Suprapubic skin (tissue), 4 donors: ENCODE measurements around the gene REV3L. TPM values are rescaled to one million over a fixed set of nuclear protein-coding genes. Genes with fewer than 3 reads are reported as not detected.

Experiments
- DNase-seq, 2 donors: peaks; one replicate each; pipeline ENCODE4 v3.0.0-alpha.2; 2019; ENCODE audit warnings: low spot score in 2 of 2
- H3K27ac ChIP-seq: fragments of 200-600 bp; sonication (generic); one replicate; pipeline ENCODE4 v1.5.1; 2019
- H3K27me3 ChIP-seq: fragments of 200-600 bp; sonication (generic); one replicate; pipeline ENCODE4 v1.5.1; 2019
- H3K36me3 ChIP-seq: fragments of 200-600 bp; sonication (generic); one replicate; pipeline ENCODE4 v1.5.1; 2019
- H3K4me1 ChIP-seq: fragments of 200-600 bp; sonication (generic); one replicate; pipeline ENCODE4 v1.5.1; 2019
- H3K4me3 ChIP-seq: fragments of 200-600 bp; sonication (generic); one replicate; pipeline ENCODE4 v1.5.1; 2019; ENCODE audit warnings: mild to moderate bottlenecking
- H3K9me3 ChIP-seq: fragments of 200-600 bp; sonication (generic); one replicate; pipeline ENCODE4 v1.5.1; 2019
- CTCF ChIP-seq, 2 donors: fragments of 200-600 bp in 1 of 2; fragments of 450-650 bp in 1 of 2; sonication (generic) in 1 of 2; IDR thresholded peaks; one replicate each; pipeline ENCODE4 v1.5.1; 2016 to 2019; ENCODE audit warnings: antibody characterized with exemption in 2 of 2, mild to moderate bottlenecking in 1 of 2, moderate library complexity in 1 of 2
- EP300 ChIP-seq: sonication (generic); formaldehyde crosslinking; IDR thresholded peaks from one replicate; pipeline ENCODE4 v1.6.1; 2017; ENCODE audit warnings: antibody characterized with exemption
- POLR2A ChIP-seq, 2 donors: fragments of 450-650 bp; IDR thresholded peaks; one replicate each; pipeline ENCODE4 v1.6.1; 2017; ENCODE audit warnings: antibody characterized with exemption in 2 of 2, mild to moderate bottlenecking in 2 of 2, moderate library complexity in 2 of 2
- POLR2AphosphoS5 ChIP-seq, 3 donors: sonication (generic); formaldehyde crosslinking; IDR thresholded peaks; one replicate each; pipeline ENCODE4 v1.6.1; 2017; ENCODE audit warnings: antibody characterized with exemption in 3 of 3
- WGBS: methylation state at CpG from one replicate; pipeline ENCODE4 v1.1.5; 2018; 5-methylcytosine and 5-hydroxymethylcytosine counted together
- total RNA-seq, 4 donors: library from RNA; depleted of rRNA; stranded (reverse); fragments of >200 nt; gene quantifications; one replicate each; pipeline ENCODE4 v1.1.0, GENCODE V29; 2016

The REV3L gene
- total RNA-seq, 4 donors from 2014 or later: 15.7 to 47.5 (median 21.5) TPM

- no peaks in the 10 kb centered on the region for H3K36me3 ChIP-seq
- DNase-seq: no peak
- no peak overlapping the region for H3K27ac ChIP-seq
- H3K27me3 ChIP-seq: no peaks in the 10 kb centered on the region
- H3K4me3 ChIP-seq: no peak overlapping the region
- WGBS: 92% methylated on average over 1 of the region's 1 CpG
- no peaks in the 10 kb centered on the region for H3K9me3 ChIP-seq
- peaks cover 18% of the 10 kb centered on the region for H3K4me1 ChIP-seq
- TF ChIP-seq POLR2A (IDR thresholded peaks at IDR 0.05) (no peak), POLR2AphosphoS5 (IDR thresholded peaks at IDR 0.05) (no peak), CTCF (IDR thresholded peaks at IDR 0.05) (no peak), EP300 (no peak)
These were observed 2.3 kb upstream of the REV3L start for GRCh38 chr6:111485342-111485741.

- DNase-seq: no peak
- Histone ChIP-seq H3K27me3 (no peaks in the 10 kb centered on the region), H3K27ac (peak overlapping the region; percentile 99), H3K36me3 (no peaks in the 10 kb centered on the region), H3K4me1 (peaks cover 21% of the 10 kb centered on the region), H3K4me3 (peak overlapping the region; percentile 85), H3K9me3 (no peaks in the 10 kb centered on the region)
- TF ChIP-seq POLR2A (IDR thresholded peaks at IDR 0.05) (no peak), EP300 (no peak), CTCF (IDR thresholded peaks at IDR 0.05) (no peak), POLR2AphosphoS5 (IDR thresholded peaks at IDR 0.05) (no peak)
- WGBS: 17% methylated on average over 8 of the region's 8 CpGs
These were observed 1.6 kb upstream of the REV3L start for GRCh38 chr6:111484633-111484930.

DNA sequence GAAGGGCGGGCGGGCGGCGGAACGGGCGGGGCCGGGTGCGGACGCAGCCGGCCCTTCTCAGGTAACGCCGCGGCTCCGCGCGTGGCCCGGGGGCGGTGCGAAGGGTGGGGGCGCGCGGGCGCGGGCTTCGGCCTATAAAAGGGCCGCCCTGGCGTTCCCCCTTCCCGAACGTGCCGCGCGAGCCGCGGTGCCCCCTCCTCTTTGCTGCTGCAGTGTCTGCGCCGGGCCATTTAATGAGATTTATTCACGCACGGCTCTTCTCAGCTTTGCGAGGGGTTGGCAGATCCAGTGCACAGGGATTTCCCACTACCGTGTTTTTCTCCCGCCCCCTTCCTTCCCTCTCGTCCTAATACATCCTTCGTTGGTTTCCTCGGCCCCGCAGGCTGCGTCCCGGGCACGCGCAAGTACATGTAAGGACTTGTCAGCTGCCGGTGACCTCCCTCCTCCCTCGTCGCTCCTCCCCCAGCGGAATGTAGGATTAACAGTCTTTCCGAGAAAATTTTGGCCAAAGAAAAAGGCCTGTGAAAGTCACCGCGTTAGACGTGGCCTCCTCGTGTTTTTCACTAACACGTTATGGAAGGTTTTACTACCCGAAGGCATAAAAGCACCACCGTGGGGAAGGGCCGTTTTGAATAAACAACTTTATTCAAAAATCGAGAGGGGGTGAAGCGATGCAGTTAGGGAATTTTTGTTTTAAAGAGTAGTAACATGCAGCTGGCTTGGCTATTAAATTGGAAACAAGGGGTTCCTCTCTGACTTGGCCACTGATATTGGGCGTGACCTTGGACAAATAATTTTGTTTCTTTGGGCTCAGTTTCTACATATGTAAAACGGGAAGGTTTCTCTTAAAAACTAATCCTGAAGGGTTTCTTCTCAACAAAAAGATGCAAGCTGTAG lies 966 bp upstream of the REV3L start:
- peak in 1 of 2 donors; percentile 67 for TF ChIP-seq POLR2A (IDR thresholded peaks at IDR 0.05)
- TF ChIP-seq POLR2AphosphoS5 (IDR thresholded peaks at IDR 0.05): peak; percentile 23 to 81 (median 76)
- TF ChIP-seq EP300: no peak
- no peak for TF ChIP-seq CTCF (IDR thresholded peaks at IDR 0.05)
- H3K4me1 ChIP-seq: peaks cover 22% of the 10 kb centered on the region
- no peaks in the 10 kb centered on the region for H3K9me3 ChIP-seq
- no peaks in the 10 kb centered on the region for H3K36me3 ChIP-seq
- WGBS: under 1% methylated on average over 38 of the region's 66 CpGs
- H3K27me3 ChIP-seq: no peaks in the 10 kb centered on the region
- peak overlapping the region; percentile 99 for H3K27ac ChIP-seq
- DNase-seq: peak; percentile 96 to 97
- peak overlapping the region; percentile 85 for H3K4me3 ChIP-seq

DNA sequence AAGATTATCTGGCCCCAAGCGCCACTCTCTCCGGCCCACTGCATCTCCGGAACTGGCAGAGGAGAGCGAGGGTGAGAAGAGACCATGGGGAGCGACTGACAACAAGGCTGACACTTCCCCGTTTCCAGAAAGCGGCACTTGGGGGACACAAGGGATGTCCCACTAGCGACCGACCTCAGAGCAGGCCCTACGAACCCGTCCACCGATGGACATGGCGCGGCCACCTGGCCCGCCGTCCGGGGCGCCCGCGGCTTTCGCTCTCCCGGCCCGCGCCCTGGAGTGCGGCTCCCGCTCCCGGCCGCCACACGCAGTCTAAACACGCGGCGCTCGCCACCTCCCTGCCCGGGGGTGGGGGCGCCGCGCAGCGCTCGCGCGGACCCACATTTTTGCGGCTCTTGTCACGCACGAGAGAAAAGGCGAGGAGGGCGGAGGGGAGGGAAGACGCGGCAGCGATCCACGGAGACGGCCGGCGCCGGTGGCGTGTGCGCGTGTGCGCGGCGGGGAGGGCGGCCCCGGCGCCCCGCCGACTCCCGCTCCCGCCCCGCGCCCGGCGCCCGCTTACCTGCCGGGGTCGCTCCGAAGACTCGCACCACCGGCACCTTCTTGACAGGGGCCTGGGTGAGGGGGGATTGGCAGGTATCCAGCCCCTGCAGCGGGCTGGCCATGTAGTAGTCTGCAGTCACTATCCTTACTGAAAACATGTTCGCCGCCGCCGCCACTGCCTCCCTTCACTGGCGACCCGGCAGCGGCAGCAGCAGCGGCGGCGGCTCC lies 645 bp downstream of the REV3L start:
- DNase-seq: peak; percentile 82 to 83
- Histone ChIP-seq H3K4me3 (peak overlapping the region; percentile 85), H3K4me1 (peaks cover 38% of the 10 kb centered on the region), H3K36me3 (no peaks in the 10 kb centered on the region), H3K27me3 (no peaks in the 10 kb centered on the region), H3K27ac (peak overlapping the region; percentile 99), H3K9me3 (no peaks in the 10 kb centered on the region)
- under 1% methylated on average over 32 of the region's 88 CpGs for WGBS
- TF ChIP-seq CTCF (IDR thresholded peaks at IDR 0.05) (no peak), POLR2AphosphoS5 (IDR thresholded peaks at IDR 0.05) (peak in 1 of 3 donors; percentile 3), POLR2A (IDR thresholded peaks at IDR 0.05) (peak in 1 of 2 donors; percentile 21)

GRCh38 chr6:111481836-111482187 lies 1.2 kb downstream of the REV3L start:
- H3K4me1 ChIP-seq: peaks cover 44% of the 10 kb centered on the region
- H3K9me3 ChIP-seq: no peaks in the 10 kb centered on the region
- H3K36me3 ChIP-seq: no peaks in the 10 kb centered on the region
- no peak for DNase-seq
- 4% methylated on average over 8 of the region's 8 CpGs for WGBS
- H3K4me3 ChIP-seq: peak overlapping the region; percentile 85
- peak overlapping the region; percentile 99 for H3K27ac ChIP-seq
- H3K27me3 ChIP-seq: no peaks in the 10 kb centered on the region
- TF ChIP-seq POLR2AphosphoS5 (IDR thresholded peaks at IDR 0.05): no peak
- TF ChIP-seq EP300: no peak
- TF ChIP-seq CTCF (IDR thresholded peaks at IDR 0.05): no peak
- TF ChIP-seq POLR2A (IDR thresholded peaks at IDR 0.05): no peak
